Esophagus muscularis mucosa (tissue), 3 donors: ENCODE data around the gene ATP10A.

Experiments
- CTCF ChIP-seq, 3 experiments: fragments of 200-600 bp in 2 of 3; fragments of 450-650 bp in 1 of 3; sonication (generic) in 2 of 3; IDR thresholded peaks; one replicate each; pipeline ENCODE4 v1.5.1; 2017 to 2019; ENCODE audit warnings: antibody characterized with exemption in 3 of 3, mild to moderate bottlenecking in 2 of 3, moderate library complexity in 1 of 3
- POLR2AphosphoS5 ChIP-seq, 2 donors: sonication (generic); formaldehyde crosslinking; IDR thresholded peaks; one replicate each; pipeline ENCODE4 v1.6.1; 2017; ENCODE audit warnings: antibody characterized with exemption in 2 of 2

DNA sequence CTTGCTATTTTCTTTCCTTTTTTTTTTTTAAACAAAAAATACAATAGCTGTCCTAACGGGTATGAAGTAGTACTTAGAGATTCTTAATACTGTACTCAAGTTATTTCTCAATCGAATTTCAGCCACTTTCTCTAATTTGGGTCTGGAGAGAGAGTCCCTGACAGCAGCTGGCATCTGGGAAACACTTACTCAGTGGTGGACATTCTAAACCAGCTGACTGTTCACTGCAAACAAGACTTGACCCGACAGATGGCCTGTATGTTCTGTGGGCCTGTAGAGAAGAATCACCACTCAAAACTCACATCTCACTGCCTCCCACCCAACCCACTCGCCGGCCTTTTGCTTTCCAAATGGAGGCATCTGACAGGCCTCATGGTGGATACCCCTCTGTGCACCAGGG, 199.6 kb downstream of the ATP10A start:
- no peak for TF ChIP-seq CTCF (IDR thresholded peaks at IDR 0.05)
- TF ChIP-seq POLR2AphosphoS5 (IDR thresholded peaks at IDR 0.05), result no peak
